Stimulated activated CD8-positive, alpha-beta memory T cell treated with anti-CD3 and anti-CD28 coated beads, Interleukin-2, amount 100 ng/mL, for 1 hour (primary cell): ENCODE results near the gene RAD54L2.
"Not testable (repeated sequence)": the region's sequence is repeated elsewhere in the genome, so short reads cannot be mapped to it uniquely, and the experiment has no call there.

Experiments used
- DNase-seq, 2 donors: peaks; one replicate each; pipeline ENCODE4 v3.0.0-alpha.2; 2020; ENCODE audit warnings: low read depth in 2 of 2

The RAD54L2 gene, protein sequence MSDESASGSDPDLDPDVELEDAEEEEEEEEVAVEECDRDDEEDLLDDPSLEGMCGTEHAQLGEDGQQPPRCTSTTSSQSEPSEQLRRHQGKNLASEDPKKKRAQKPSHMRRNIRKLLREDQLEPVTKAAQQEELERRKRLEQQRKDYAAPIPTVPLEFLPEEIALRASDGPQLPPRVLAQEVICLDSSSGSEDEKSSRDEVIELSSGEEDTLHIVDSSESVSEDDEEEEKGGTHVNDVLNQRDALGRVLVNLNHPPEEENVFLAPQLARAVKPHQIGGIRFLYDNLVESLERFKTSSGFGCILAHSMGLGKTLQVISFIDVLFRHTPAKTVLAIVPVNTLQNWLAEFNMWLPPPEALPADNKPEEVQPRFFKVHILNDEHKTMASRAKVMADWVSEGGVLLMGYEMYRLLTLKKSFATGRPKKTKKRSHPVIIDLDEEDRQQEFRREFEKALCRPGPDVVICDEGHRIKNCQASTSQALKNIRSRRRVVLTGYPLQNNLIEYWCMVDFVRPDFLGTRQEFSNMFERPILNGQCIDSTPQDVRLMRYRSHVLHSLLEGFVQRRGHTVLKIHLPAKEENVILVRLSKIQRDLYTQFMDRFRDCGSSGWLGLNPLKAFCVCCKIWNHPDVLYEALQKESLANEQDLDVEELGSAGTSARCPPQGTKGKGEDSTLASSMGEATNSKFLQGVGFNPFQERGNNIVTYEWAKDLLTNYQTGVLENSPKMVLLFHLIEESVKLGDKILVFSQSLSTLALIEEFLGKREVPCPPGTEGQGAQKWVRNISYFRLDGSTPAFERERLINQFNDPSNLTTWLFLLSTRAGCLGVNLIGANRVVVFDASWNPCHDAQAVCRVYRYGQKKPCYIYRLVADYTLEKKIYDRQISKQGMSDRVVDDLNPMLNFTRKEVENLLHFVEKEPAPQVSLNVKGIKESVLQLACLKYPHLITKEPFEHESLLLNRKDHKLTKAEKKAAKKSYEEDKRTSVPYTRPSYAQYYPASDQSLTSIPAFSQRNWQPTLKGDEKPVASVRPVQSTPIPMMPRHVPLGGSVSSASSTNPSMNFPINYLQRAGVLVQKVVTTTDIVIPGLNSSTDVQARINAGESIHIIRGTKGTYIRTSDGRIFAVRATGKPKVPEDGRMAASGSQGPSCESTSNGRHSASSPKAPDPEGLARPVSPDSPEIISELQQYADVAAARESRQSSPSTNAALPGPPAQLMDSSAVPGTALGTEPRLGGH (N-terminal part only)

DNA sequence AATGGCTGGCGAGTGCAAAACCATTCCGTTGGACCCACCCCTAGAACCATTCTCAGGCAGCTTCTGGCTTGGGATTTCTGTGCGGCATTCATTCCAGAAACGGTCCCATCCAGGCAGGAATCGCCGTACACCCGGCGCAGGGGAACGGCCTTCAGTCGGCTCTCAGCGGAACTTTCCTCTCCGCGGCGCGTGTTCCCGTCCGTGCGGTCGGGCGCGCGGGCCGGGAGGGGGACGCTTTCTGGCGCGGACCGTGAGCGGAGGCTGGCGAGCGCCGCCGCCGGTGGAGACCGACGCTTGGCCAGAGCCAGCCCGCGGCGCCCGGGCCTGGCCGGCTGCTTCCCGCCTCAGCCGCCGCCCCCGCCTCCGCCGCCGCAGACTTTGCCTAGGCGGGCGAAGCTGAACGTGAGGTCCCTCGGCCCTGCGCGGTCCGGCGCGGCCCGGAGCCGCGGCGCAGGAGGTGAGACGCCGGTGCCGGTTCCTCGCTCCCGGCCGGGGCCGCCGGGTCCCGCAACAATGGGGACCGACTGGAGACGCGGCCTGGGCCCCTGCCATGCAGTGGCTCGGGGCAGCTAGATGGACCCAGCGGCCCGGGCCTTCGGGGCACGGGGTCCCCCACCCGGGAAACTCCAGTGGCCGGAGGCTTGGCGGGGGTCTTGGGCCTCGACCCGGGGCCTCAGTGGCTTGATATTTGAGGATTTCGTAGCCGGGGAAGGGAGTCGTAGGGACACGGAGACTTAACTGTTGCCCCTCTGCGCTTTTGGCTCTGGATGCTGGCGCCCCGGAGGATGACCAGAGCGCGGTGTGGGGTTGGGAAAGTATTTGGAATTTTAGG lies at the start of gene RAD54L2:
RAD54L2 (plus strand) TSS at position 261 of the 832 bp plus-strand sequence. CDS start 51,702 bp downstream, outside the sequence.
- DNase-seq = peak; percentile 61 to 67

DNA sequence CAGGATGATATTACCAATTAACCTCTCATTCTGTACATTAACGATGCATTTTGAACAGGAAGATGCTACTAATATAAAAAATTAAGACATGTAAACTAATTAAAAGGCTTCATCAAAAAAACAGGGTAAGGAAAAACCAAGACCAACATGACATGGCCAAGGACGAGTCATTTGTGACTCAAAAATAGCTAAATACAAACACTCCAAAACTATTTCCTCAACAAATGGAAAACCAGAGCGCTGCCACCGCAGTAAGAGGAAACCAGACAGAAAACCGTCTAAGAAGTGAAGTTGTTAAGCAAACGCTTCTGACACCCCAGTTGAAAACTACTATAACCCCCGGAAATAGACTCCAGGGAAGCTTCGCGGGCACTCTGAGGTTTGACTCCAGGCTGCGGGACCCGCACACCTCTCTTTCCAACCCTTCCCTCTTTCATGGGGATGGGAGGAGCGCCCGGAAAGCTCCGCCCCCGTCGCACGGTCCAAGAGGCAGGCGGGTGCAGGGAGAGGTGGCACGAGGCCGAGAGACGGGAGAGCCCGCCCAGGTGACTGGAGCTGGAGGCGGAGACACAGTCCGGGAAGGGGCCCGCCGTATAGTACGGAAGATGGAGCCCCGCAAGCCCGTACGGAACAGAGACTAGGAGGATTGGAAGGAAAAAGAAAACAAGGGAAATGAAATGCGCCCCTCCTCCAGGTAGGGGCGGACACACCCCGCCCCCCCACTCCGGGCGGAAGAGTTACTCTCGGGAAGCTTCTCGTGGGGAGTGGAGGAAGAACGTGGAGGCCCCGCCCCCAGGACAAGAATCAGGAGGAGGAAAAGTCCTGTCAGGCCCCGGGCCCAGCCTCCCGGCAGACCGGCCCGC lies 39.4 kb upstream of the RAD54L2 start:
- DNase-seq = peak; percentile 54 to 63

DNA sequence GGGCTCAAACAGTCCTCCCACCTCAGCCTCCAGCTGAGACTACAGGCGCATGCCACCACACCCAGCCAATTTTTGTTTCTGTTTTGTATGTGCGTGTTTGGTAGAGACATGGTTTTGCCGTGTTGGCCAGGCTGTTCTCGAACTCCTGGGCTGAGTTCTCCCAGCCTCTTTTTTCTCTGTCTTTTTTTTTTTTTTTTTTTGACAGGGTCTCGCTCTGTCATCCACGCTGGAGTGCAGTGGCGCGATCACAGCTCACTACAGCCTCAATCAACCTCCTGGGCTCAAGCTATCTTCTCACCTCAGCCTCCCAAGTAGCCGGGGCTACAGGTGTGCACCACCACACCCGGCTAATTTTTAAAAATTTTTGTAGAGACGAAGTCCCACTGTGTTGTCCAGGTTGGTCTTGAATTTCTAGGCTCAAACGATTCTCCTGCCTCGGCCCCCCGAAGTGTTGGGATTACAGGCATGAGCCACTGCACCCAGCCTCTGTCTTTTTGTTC lies 37.8 kb upstream of the RAD54L2 start:
- DNase-seq = no peak

DNA sequence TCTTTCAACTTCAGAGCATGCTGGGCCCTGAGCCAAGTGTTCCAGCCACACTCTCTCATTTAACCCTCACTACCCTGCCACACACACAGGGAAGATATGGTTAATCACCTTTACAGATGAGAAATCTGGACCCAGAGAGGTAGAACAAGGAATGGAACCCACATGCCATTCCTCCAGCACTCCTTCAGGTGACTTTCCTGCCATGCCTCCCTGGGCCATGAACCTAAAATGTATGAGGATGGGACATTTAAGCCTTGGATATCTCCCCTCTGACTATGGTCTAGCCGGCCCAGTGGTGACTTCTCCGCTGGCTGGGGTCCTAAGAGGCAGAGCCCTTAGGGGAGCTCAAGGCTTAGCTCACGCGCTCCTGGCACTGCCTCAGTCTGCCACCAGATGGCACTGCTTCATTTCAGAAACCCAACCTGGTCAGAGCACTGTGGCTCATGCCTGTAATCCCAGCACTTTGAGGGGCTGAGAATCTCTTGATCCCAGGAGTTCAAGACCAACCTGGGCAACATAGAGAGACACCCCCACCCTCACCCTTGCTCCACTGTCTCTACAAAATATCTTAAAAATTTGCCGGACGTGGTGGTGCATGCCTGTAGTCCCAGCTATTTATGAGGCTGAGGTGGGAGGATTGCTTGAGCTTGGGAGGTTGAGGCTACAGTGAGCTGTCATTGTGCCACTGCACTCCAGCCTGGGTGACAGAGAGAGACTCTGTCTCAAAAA lies 36.5 kb upstream of the RAD54L2 start:
- peak; percentile 61 to 62 for DNase-seq

DNA sequence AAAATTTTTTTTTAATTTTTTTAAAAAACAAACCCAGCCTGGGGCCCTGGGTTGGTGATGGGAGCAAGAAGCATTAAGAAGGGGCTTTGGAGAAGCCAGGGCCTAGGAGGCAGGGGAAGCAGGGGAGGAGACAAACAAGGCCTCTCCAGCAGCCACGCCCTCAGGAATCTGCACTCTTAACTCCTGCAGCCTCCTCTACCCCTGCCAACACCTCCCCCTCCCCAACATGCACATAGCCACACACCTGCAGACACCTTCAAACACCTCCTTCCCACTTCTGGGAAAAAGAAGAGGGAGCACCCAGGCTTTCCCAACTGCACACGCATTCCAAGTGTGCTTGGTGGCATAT lies 36.0 kb upstream of the RAD54L2 start:
- DNase-seq = no peak

DNA sequence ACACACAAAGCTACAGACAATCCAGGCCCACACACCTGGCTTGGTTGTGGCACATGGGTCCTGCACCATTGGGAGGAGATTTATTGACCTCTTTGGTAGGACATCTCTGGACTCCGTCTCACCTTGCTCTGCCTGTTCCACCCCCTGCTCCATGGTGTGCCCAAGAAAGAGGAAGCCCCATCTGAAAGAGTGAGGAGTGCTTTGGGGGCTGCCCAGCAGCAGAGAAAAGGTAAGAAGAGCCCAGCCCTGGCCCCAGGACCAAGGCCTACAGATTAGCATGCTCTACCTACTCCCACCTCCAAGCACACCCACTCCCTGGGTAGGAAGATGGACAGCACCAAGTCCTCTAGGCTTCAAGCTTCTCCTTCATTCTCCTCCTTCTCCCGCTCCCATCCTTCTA lies 35.5 kb upstream of the RAD54L2 start:
- no peak for DNase-seq

DNA sequence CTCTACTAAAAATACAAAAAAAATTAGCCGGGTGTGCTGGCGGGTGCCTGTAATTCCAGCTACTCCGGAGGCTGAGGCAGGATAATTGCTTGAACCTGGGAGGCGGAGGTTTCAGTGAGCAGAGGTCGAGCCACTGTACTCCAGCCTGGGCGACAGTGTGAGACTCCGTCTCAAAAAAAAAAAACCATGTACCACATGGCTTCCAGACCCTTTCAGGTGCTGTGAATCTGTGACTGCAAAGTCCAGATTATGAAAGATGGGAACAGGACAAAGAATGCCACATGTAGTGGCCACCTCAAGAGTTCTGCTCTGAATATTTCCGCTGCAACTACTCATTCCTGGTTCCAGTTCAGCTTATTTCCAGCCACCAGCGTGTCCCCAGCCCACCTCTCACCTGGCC lies 30.3 kb upstream of the RAD54L2 start:
- no peak for DNase-seq

DNA sequence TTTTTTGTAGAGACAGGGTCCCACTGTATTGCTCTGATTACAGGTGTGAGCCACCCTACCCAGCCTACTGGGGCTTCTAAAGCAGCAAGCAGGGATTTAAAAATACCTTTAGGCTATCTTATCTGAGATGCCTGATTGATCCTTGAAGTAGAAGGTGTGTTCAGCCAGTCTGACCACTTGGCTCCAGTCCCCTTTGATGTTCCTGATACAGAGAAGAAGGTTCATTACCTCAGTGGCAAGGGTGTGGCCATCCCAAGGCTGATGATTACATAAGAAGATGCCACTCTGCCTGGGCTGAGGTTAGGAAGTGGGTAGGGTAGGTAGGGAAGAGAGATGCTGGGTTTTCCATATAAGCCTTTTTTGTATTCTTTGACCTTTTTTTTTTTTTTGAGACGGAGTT lies 27.5 kb upstream of the RAD54L2 start:
- no peak for DNase-seq

DNA sequence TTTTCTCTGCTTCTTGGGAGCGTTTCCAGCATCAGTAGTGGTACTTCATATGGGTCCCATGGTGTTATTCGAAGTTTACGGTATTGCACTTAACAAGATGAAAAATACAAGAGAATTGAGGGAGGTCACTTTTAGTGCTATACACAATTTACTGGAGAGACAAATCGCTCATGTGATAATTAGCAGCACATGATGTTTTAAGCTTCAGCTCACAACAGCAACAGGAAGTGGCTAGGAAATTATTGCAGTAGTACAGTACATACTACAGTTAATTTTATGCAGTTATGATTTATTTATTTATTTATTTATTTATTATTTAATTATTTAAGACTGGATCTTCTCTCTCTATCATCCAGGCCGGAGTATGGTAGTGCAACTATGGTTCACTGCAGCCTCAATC lies 24.3 kb upstream of the RAD54L2 start:
- no peak for DNase-seq

DNA sequence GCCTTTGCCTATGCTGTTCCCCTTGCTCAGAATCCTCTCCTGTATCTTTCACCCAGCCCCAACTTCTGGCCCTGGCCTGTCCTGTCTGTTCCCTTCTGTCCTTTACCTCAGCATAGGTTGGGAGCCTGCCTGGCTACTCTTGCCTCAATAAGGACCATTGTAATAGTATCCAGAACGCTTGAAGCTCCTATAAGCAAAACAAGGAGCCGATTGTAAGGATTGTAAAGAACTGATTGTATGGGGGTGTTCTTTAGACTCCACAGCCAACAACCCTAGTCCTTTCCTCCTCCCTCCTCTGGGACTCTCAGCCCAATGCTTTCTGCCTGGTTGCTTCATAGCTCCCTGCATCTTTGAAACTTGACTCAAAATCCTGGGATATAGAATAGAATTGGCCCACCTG lies 18.7 kb upstream of the RAD54L2 start:
- no peak for DNase-seq

DNA sequence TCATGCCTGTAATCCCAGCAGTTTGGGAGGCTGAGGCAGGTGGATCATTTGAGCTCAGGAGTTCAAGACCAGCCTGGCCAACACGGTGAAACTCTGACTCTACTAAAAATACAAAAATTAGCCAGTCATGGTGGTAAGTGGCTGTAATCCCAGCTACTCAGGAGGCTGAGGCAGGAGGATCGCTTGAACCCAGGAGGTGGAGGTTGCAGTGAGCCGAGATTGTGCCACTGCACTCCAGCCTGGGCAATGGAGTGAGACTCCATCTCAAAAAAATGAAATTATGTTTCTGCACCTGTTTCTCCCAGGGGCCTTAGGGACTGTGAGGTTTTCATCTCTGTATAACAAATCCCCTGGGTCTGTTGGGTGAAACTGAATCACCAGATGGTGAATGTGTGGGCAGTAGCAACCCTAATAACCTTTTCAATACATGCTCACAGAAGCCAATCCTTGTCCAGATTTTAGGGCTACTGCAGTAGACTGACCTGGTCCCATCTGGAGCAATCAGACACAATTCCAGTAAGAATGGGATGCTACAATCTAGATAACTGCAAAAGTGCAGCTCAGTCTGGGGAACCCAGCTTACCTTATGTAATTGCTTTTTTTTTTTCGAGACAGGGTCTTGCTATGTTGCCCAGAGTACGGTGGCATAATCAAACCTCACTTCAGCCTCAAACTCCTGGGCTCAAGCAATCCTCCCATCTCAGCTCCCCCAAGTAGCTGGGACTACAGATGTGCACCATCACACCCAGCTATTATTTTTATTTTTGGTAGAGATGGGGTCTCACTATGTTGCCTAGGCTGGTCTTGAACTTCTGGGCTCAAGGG lies 17.4 kb upstream of the RAD54L2 start:
- DNase-seq = not testable (repeated sequence)

DNA sequence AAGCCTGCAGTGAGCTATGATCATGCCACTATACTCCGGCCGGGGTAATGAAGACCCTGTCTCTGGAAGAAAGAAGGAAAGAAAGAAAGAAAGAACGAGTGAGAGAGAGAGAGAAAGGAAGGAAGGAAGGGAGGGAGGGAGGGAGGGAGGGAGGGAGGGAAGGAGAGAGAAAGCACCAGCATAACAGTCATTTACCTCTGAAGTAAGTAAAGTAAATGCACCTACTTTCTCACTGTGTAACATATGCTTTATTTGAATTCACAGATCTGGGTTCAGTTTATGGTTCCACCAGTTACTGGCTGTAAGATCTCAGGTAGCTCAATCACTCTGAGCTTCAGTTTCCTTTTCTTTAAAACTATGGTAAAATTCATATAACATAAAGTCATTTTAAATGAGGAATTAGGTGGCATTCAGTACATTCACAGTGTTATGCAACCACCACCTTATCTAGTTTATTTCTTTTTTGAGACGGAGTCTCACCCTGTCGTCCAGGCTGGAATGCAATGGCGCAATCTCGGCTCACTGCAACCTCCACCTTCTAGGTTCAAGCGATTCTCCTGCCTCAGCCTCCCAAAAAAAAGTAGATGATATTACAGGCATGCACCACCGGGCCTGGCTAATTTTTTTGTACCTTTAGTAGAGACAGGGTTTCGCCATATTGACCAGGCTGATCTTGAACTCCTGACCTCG lies 16.1 kb upstream of the RAD54L2 start:
- DNase-seq = no peak

DNA sequence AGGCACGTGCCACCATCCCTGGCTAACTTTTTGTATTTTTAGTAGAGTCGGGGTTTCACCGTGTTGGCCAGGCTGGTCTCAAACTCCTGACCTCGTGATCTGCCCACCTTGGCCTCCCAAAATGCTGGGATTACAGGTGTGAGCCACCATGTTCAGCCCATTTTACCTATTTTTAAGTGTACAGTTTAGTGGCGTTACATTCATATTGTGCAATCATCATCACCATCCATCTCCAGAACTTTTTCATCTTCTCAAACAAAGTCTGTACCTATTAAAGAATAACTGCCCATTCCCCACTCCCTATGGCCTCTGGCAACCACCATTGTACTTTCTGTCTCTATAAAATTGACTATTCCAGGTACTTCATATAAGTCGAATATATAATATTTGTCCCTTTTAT lies 13.6 kb upstream of the RAD54L2 start:
- not testable (repeated sequence) for DNase-seq

DNA sequence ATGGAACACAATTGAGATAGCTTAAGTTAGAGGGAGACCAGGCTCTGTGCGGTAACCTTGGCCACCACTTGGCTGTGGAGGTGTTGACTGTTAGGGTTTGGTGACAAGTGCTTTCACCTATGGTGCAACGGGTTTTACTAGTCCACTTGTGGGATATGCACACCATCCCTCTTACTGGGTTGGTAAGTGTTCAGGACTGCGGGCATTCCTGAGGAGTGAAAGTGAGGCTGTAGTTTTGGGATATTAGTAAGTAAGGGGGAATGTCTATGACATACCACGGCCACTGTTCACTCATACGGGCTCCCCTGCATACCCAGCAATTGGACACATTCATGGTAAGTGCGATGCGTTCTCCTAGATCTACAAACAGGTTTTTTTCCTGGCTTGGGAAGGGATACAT lies 8.0 kb upstream of the RAD54L2 start:
- no peak for DNase-seq

DNA sequence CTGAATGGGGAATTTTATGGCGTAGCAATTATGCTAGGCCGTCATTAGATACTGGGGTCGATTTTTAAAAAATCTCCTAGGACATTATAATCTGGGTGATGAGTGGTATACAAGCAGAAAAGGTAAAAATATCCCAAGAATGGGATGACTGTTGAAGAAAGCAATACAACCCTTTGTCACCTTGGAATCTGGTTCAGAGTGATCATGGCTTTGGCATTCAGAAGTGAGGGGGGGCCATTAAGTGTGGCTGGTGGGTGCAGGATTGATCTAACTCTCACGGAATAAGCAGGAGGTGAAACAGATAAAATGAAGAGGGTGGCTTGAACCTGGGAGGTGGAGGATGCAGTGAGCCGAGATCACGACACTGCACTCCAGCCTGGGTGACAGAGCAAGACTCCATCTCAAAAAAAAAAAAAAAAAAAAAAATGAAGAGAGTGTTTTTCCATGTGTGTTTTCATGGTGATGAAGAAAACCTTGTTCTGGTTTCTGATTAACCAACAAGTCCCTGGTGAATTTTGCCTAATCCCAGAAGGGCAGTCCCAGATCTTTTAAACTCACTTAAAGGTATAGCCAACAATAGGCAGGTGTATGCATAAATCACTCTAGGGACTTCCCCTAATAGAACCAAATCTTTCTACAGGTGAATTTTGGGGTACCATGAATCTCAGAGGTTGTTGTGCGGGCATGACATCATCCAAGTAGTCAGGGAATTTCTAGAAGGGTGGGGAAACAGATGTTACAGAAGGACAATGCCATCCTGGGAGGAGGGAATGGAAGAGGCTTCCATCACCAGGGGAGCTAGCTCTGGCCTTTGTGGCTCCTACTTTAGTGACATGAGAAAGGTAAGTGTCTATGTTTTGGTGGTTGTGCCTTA lies 3.1 kb upstream of the RAD54L2 start:
- DNase-seq = no peak

DNA sequence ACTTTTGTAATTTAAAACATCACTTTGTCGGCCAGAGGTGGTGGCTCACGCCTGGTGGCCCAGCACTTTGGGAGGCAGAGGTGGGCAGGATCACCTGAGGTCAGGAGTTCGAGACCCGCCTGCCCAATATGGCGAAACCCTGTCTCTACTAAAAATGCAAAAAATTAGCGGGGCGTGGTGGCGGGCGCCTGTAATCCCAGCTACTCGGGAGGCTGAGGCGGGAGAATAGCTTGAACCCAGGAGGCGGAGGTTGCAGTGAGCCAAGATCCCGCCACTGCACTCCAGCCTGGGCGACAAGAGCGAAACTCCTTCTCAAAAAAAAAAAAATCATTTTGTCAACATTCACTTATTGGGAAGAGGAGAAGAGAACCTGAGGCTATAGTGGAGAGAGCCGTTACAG lies 888 bp upstream of the RAD54L2 start:
- DNase-seq = not testable (repeated sequence)

DNA sequence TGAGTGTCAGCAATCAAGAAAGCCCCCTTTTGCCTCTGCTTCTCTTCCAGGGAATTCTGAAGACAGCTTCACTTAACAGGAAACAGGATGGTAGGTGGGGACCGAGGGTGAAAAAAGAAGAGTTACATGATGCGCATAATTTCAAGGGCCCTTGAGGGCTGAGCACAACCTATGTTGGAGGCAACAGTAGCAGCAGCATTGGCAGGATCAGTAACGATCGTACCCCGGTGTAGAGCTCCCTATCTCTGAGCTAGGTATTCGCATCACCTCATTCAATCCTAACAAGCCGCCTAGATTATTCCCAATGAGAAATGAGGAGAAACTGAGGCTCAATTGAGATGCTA lies 432 bp upstream of the RAD54L2 start:
- no peak for DNase-seq
